Uterus (tissue), 2 donors: ENCODE measurements around the gene FER1L5.

Source experiments
- POLR2A ChIP-seq, 2 donors: fragments of 450-650 bp; IDR thresholded peaks; one replicate each; pipeline ENCODE4 v1.6.1; 2016; ENCODE audit warnings: antibody characterized with exemption in 2 of 2, mild to moderate bottlenecking in 1 of 2, moderate library complexity in 1 of 2
- TF ChIP-seq, protein P1 (sequence below), 4 experiments: fragments of 200-600 bp in 2 of 4; fragments of 450-650 bp in 2 of 4; sonication (generic) in 2 of 4; IDR thresholded peaks; one replicate each; pipeline ENCODE4 v1.5.1; 2016 to 2019; ENCODE audit warnings: antibody characterized with exemption in 4 of 4, mild to moderate bottlenecking in 2 of 4, moderate library complexity in 1 of 4

GRCh38 chr2:96684883-96685576 lies 42.5 kb downstream of the FER1L5 start:
- TF ChIP-seq, protein P1, sequence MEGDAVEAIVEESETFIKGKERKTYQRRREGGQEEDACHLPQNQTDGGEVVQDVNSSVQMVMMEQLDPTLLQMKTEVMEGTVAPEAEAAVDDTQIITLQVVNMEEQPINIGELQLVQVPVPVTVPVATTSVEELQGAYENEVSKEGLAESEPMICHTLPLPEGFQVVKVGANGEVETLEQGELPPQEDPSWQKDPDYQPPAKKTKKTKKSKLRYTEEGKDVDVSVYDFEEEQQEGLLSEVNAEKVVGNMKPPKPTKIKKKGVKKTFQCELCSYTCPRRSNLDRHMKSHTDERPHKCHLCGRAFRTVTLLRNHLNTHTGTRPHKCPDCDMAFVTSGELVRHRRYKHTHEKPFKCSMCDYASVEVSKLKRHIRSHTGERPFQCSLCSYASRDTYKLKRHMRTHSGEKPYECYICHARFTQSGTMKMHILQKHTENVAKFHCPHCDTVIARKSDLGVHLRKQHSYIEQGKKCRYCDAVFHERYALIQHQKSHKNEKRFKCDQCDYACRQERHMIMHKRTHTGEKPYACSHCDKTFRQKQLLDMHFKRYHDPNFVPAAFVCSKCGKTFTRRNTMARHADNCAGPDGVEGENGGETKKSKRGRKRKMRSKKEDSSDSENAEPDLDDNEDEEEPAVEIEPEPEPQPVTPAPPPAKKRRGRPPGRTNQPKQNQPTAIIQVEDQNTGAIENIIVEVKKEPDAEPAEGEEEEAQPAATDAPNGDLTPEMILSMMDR (IDR thresholded peaks at IDR 0.05), result no peak
- no peak for TF ChIP-seq POLR2A (IDR thresholded peaks at IDR 0.05)
